Activated naive CD8-positive, alpha-beta T cell treated with anti-CD3 and anti-CD28 coated beads, Interleukin-2, amount 50 U/mL, for 24 hours (primary cell): ENCODE data around the gene PEX7.
"Not testable (repeated sequence)": the region's sequence is repeated elsewhere in the genome, so short reads cannot be mapped to it uniquely, and the experiment has no call there.

ENCODE experiments used
- ATAC-seq: fragments of 150-1000 bp; cut with Tn5 transposase; one replicate; pipeline ENCODE4 v1.10.0; 2021
- DNase-seq: peaks from one replicate; pipeline ENCODE4 v3.0.0; 2021
- H3K27ac Mint-ChIP-seq: one replicate; pipeline ENCODE4 v1.8.0; 2021; ENCODE audit warnings: mild to moderate bottlenecking, mixed read lengths
- H3K27me3 Mint-ChIP-seq: one replicate; pipeline ENCODE4 v1.8.0; 2021; ENCODE audit warnings: mixed read lengths
- H3K36me3 Mint-ChIP-seq: one replicate; pipeline ENCODE4 v1.8.0; 2021; ENCODE audit warnings: low read depth, mixed read lengths
- H3K4me1 Mint-ChIP-seq: one replicate; pipeline ENCODE4 v1.8.0; 2021; ENCODE audit warnings: mixed read lengths
- H3K4me3 Mint-ChIP-seq: one replicate; pipeline ENCODE4 v1.8.0; 2021; ENCODE audit warnings: mild to moderate bottlenecking, moderate library complexity, mixed read lengths
- H3K9me3 Mint-ChIP-seq: one replicate; pipeline ENCODE4 v1.8.0; 2021; ENCODE audit warnings: mixed read lengths

Gene PEX7

GRCh38 chr6:136922685-136923006 is 100.3 kb downstream of the PEX7 start:
- DNase-seq (peak; percentile 18), ATAC-seq (no peak)
- Mint-ChIP-seq H3K4me1 (peaks cover 26% of the 10 kb centered on the region), H3K4me3 (peak overlapping the region; percentile 77), H3K9me3 (no peaks in the 10 kb centered on the region), H3K36me3 (no peaks in the 10 kb centered on the region), H3K27ac (no peak overlapping the region), H3K27me3 (peaks cover 58% of the 10 kb centered on the region)

- peaks cover 26% of the 10 kb centered on the region for H3K4me1 Mint-ChIP-seq
- ATAC-seq = no peak
- no peaks in the 10 kb centered on the region for H3K9me3 Mint-ChIP-seq
- H3K27ac Mint-ChIP-seq = no peak overlapping the region
- peaks cover 58% of the 10 kb centered on the region for H3K27me3 Mint-ChIP-seq
- peak; percentile 29 for DNase-seq
- peak overlapping the region; percentile 45 for H3K4me3 Mint-ChIP-seq
- no peaks in the 10 kb centered on the region for H3K36me3 Mint-ChIP-seq
These were observed 100.9 kb downstream of the PEX7 start for GRCh38 chr6:136923116-136923953.

- peaks cover 51% of the 10 kb centered on the region for H3K27me3 Mint-ChIP-seq
- H3K27ac Mint-ChIP-seq = no peak overlapping the region
- H3K9me3 Mint-ChIP-seq = no peaks in the 10 kb centered on the region
- DNase-seq = no peak
- no peaks in the 10 kb centered on the region for H3K36me3 Mint-ChIP-seq
- H3K4me3 Mint-ChIP-seq = peak overlapping the region; percentile 45
- no peak for ATAC-seq
- peaks cover 26% of the 10 kb centered on the region for H3K4me1 Mint-ChIP-seq
These were observed 101.7 kb downstream of the PEX7 start for GRCh38 chr6:136923954-136924673.

- Mint-ChIP-seq H3K4me3 (no peak overlapping the region), H3K27ac (no peak overlapping the region), H3K4me1 (peaks cover 10% of the 10 kb centered on the region), H3K9me3 (no peaks in the 10 kb centered on the region), H3K27me3 (peaks cover 40% of the 10 kb centered on the region), H3K36me3 (no peaks in the 10 kb centered on the region)
- ATAC-seq (no peak), DNase-seq (no peak)
These were observed 104.0 kb downstream of the PEX7 start for GRCh38 chr6:136926383-136926782.

GRCh38 chr6:136927292-136927691 is 104.9 kb downstream of the PEX7 start:
- H3K27ac Mint-ChIP-seq = no peak overlapping the region
- H3K27me3 Mint-ChIP-seq = peaks cover 38% of the 10 kb centered on the region
- H3K4me1 Mint-ChIP-seq = peaks cover 9% of the 10 kb centered on the region
- H3K4me3 Mint-ChIP-seq = no peak overlapping the region
- no peaks in the 10 kb centered on the region for H3K36me3 Mint-ChIP-seq
- no peaks in the 10 kb centered on the region for H3K9me3 Mint-ChIP-seq
- ATAC-seq (peak; percentile 62), DNase-seq (peak; percentile 9)

GRCh38 chr6:136930528-136930927 is 108.1 kb downstream of the PEX7 start:
- Mint-ChIP-seq H3K4me3 (no peak overlapping the region), H3K36me3 (no peaks in the 10 kb centered on the region), H3K27me3 (peaks cover 30% of the 10 kb centered on the region), H3K4me1 (no peaks in the 10 kb centered on the region), H3K27ac (no peak overlapping the region), H3K9me3 (no peaks in the 10 kb centered on the region)
- ATAC-seq = no peak
- DNase-seq = no peak

- H3K9me3 Mint-ChIP-seq = no peaks in the 10 kb centered on the region
- no peaks in the 10 kb centered on the region for H3K36me3 Mint-ChIP-seq
- H3K4me1 Mint-ChIP-seq = no peaks in the 10 kb centered on the region
- no peak overlapping the region for H3K27ac Mint-ChIP-seq
- DNase-seq = no peak
- peaks cover 24% of the 10 kb centered on the region for H3K27me3 Mint-ChIP-seq
- no peak overlapping the region for H3K4me3 Mint-ChIP-seq
- ATAC-seq = no peak
These were observed 110.2 kb downstream of the PEX7 start for GRCh38 chr6:136932599-136932998.

GRCh38 chr6:136945072-136945471 is 122.7 kb downstream of the PEX7 start:
- no peak overlapping the region for H3K4me3 Mint-ChIP-seq
- H3K27me3 Mint-ChIP-seq = peaks cover 8% of the 10 kb centered on the region
- H3K9me3 Mint-ChIP-seq = peaks cover 24% of the 10 kb centered on the region
- H3K4me1 Mint-ChIP-seq = no peaks in the 10 kb centered on the region
- H3K36me3 Mint-ChIP-seq = peaks cover 5% of the 10 kb centered on the region
- no peak overlapping the region for H3K27ac Mint-ChIP-seq
- DNase-seq (no peak), ATAC-seq (peak; percentile 58)

- Mint-ChIP-seq H3K4me1 (no peaks in the 10 kb centered on the region), H3K4me3 (no peak overlapping the region), H3K36me3 (peaks cover 5% of the 10 kb centered on the region), H3K27ac (no peak overlapping the region), H3K9me3 (peaks cover 24% of the 10 kb centered on the region), H3K27me3 (peaks cover 8% of the 10 kb centered on the region)
- DNase-seq (no peak), ATAC-seq (peak; percentile 92)
These were observed 123.3 kb downstream of the PEX7 start for GRCh38 chr6:136945711-136946121.

GRCh38 chr6:136947037-136947436 is 124.6 kb downstream of the PEX7 start:
- no peaks in the 10 kb centered on the region for H3K4me1 Mint-ChIP-seq
- no peak for DNase-seq
- no peak for ATAC-seq

GRCh38 chr6:136949957-136950356 is 127.6 kb downstream of the PEX7 start:
- not testable (repeated sequence) for H3K4me1 Mint-ChIP-seq, H3K27me3 Mint-ChIP-seq, H3K4me3 Mint-ChIP-seq, H3K9me3 Mint-ChIP-seq, DNase-seq, ATAC-seq, H3K36me3 Mint-ChIP-seq, H3K27ac Mint-ChIP-seq

More at GRCh38 chr6:136947037-136947436, 124.6 kb downstream of the PEX7 start:
- Mint-ChIP-seq H3K27me3 (peaks cover 8% of the 10 kb centered on the region), H3K4me3 (no peak overlapping the region), H3K27ac (no peak overlapping the region), H3K9me3 (peaks cover 15% of the 10 kb centered on the region), H3K36me3 (no peaks in the 10 kb centered on the region)

- ATAC-seq (no peak), DNase-seq (no peak)
- Mint-ChIP-seq H3K4me3 (no peak overlapping the region), H3K36me3 (no peaks in the 10 kb centered on the region), H3K27me3 (peaks cover 11% of the 10 kb centered on the region), H3K4me1 (no peaks in the 10 kb centered on the region), H3K27ac (no peak overlapping the region), H3K9me3 (peaks cover 8% of the 10 kb centered on the region)
These were observed 128.2 kb downstream of the PEX7 start for GRCh38 chr6:136950436-136951126.

- DNase-seq (no peak), ATAC-seq (no peak)
- Mint-ChIP-seq H3K36me3 (no peaks in the 10 kb centered on the region), H3K4me1 (peaks cover 6% of the 10 kb centered on the region), H3K27ac (no peak overlapping the region), H3K9me3 (peaks cover 2% of the 10 kb centered on the region), H3K4me3 (no peak overlapping the region), H3K27me3 (peaks cover 13% of the 10 kb centered on the region)
These were observed 130.4 kb downstream of the PEX7 start for GRCh38 chr6:136952714-136953260.

- peaks cover 14% of the 10 kb centered on the region for H3K27me3 Mint-ChIP-seq
- peaks cover 6% of the 10 kb centered on the region for H3K4me1 Mint-ChIP-seq
- H3K27ac Mint-ChIP-seq = no peak overlapping the region
- no peaks in the 10 kb centered on the region for H3K36me3 Mint-ChIP-seq
- ATAC-seq (no peak), DNase-seq (no peak)
- no peaks in the 10 kb centered on the region for H3K9me3 Mint-ChIP-seq
- no peak overlapping the region for H3K4me3 Mint-ChIP-seq
These were observed 132.7 kb downstream of the PEX7 start for GRCh38 chr6:136955123-136955522.
